WTC11 (cell line): ENCODE data around the gene PNMT. TPM values are rescaled to one million over a fixed set of nuclear protein-coding genes. Genes with fewer than 3 reads are reported as not detected.

Experiments
- ATAC-seq: fragments of 200-7000 bp; cut with Tn5 transposase; 2 replicates; pipeline ENCODE4 v1.10.0; 2021; ENCODE audit warnings: mild to moderate bottlenecking, moderate library complexity
- CTCF ChIA-PET: fragments of 300-600 bp; sonication (Branson Sonifier 250); formaldehyde crosslinking; loops from one replicate; lab custom pipeline; 2021; ENCODE audit warnings: antibody characterized with exemption; lab: Charles Lee
- POLR2A ChIA-PET: fragments of 350-600 bp; sonication (Branson Sonifier 250); formaldehyde crosslinking; loops from one replicate; lab custom pipeline; 2021; ENCODE audit warnings: antibody characterized with exemption; lab: Charles Lee
- DNase-seq: peaks from one replicate; pipeline ENCODE4 v3.0.0; 2021; ENCODE audit warnings: low spot score
- H3K27ac Mint-ChIP-seq: 2 replicates; pipeline ENCODE4 v1.8.0; 2021; ENCODE audit warnings: mixed read lengths
- H3K27me3 Mint-ChIP-seq: 2 replicates; pipeline ENCODE4 v1.8.0; 2021; ENCODE audit warnings: low read depth, mild to moderate bottlenecking, moderate library complexity, mixed read lengths
- H3K36me3 Mint-ChIP-seq: 2 replicates; pipeline ENCODE4 v1.8.0; 2021; ENCODE audit warnings: mixed read lengths
- H3K4me1 Mint-ChIP-seq: 2 replicates; pipeline ENCODE4 v1.8.0; 2022; ENCODE audit warnings: mixed read lengths
- H3K4me3 Mint-ChIP-seq: 2 replicates; pipeline ENCODE4 v1.8.0; 2021; ENCODE audit warnings: mild to moderate bottlenecking, moderate library complexity, mixed read lengths
- H3K9me3 Mint-ChIP-seq: 2 replicates; pipeline ENCODE4 v1.8.0; 2021; ENCODE audit warnings: mixed read lengths
- ARID4B ChIP-seq: sonication (generic); formaldehyde crosslinking; IDR thresholded peaks from 2 replicates; pipeline ENCODE4 v1.8.0; 2023; ENCODE audit warnings: missing genetic modification reagents, mild to moderate bottlenecking, borderline replicate concordance
- ATF3 ChIP-seq: sonication (generic); formaldehyde crosslinking; conservative IDR thresholded peaks from 2 replicates; pipeline ENCODE4 v1.8.1; 2022; ENCODE audit warnings: mild to moderate bottlenecking, missing genetic modification reagents
- ATF6 ChIP-seq: sonication (generic); formaldehyde crosslinking; IDR thresholded peaks from 2 replicates; pipeline ENCODE4 v1.8.1; 2023; ENCODE audit warnings: mild to moderate bottlenecking, missing genetic modification reagents
- CBFB ChIP-seq: sonication (generic); formaldehyde crosslinking; IDR thresholded peaks from 2 replicates; pipeline ENCODE4 v1.8.1; 2022; ENCODE audit warnings: mild to moderate bottlenecking, low read depth, missing genetic modification reagents
- ELF4 ChIP-seq: sonication (generic); formaldehyde crosslinking; IDR thresholded peaks from 2 replicates; pipeline ENCODE4 v1.8.1; 2022; ENCODE audit warnings: low read depth, mild to moderate bottlenecking, moderate library complexity, missing genetic modification reagents
- ERG ChIP-seq: fragments of 250-450 bp; sonication (Bioruptor Pico); IDR thresholded peaks from 2 replicates; pipeline ENCODE4 v1.8.0; 2021; ENCODE audit warnings: mild to moderate bottlenecking
- FOXP1 ChIP-seq: sonication (generic); formaldehyde crosslinking; IDR thresholded peaks from 2 replicates; pipeline ENCODE4 v1.8.0; 2022; ENCODE audit warnings: missing genetic modification reagents, mild to moderate bottlenecking, moderate library complexity, borderline replicate concordance
- HMGXB4 ChIP-seq: sonication (generic); formaldehyde crosslinking; IDR thresholded peaks from 2 replicates; pipeline ENCODE4 v1.8.1; 2023; ENCODE audit warnings: mild to moderate bottlenecking, moderate library complexity, missing genetic modification reagents
- MLX ChIP-seq: sonication (generic); formaldehyde crosslinking; IDR thresholded peaks from 2 replicates; pipeline ENCODE4 v1.8.1; 2023; ENCODE audit warnings: mild to moderate bottlenecking, missing genetic modification reagents, moderate library complexity
- NFE2L1 ChIP-seq: sonication (generic); formaldehyde crosslinking; IDR thresholded peaks from 2 replicates; pipeline ENCODE4 v1.8.1; 2023; ENCODE audit warnings: missing genetic modification reagents
- OVOL2 ChIP-seq: fragments of 250-450 bp; sonication (Bioruptor Pico); IDR thresholded peaks from 2 replicates; pipeline ENCODE4 v1.9.0; 2021; ENCODE audit warnings: mild to moderate bottlenecking, borderline replicate concordance
- RELA ChIP-seq: sonication (generic); formaldehyde crosslinking; IDR thresholded peaks from 2 replicates; pipeline ENCODE4 v1.8.1; 2022; ENCODE audit warnings: missing genetic modification reagents, mild to moderate bottlenecking, borderline replicate concordance
- RORB ChIP-seq: fragments of 250-450 bp; sonication (Bioruptor Pico); IDR thresholded peaks from 2 replicates; pipeline ENCODE4 v1.9.0; 2021; ENCODE audit warnings: mild to moderate bottlenecking
- TEAD4 ChIP-seq: sonication (generic); formaldehyde crosslinking; IDR thresholded peaks from 2 replicates; pipeline ENCODE4 v1.8.0; 2022; ENCODE audit warnings: mild to moderate bottlenecking, missing genetic modification reagents
- USF2 ChIP-seq: sonication (generic); formaldehyde crosslinking; IDR thresholded peaks from 2 replicates; pipeline ENCODE4 v1.8.1; 2023; ENCODE audit warnings: mild to moderate bottlenecking, missing genetic modification reagents, moderate library complexity
- ZBTB21 ChIP-seq: sonication (generic); formaldehyde crosslinking; IDR thresholded peaks from 2 replicates; pipeline ENCODE4 v1.8.1; 2023; ENCODE audit warnings: mild to moderate bottlenecking, missing genetic modification reagents, borderline replicate concordance
- ZBTB43 ChIP-seq: sonication (generic); formaldehyde crosslinking; IDR thresholded peaks from 2 replicates; pipeline ENCODE4 v1.8.1; 2023; ENCODE audit warnings: mild to moderate bottlenecking, missing genetic modification reagents
- ZMAT4 ChIP-seq: fragments of 250-450 bp; sonication (Bioruptor Pico); IDR thresholded peaks from 2 replicates; pipeline ENCODE4 v1.9.0; 2021; ENCODE audit warnings: mild to moderate bottlenecking
- ZNF281 ChIP-seq: sonication (generic); formaldehyde crosslinking; IDR thresholded peaks from 2 replicates; pipeline ENCODE4 v1.8.0; 2023; ENCODE audit warnings: mild to moderate bottlenecking, missing genetic modification reagents
- total RNA-seq: library from RNA; stranded (reverse); gene quantifications from 3 replicates; pipeline ENCODE4 v1.2.3, GENCODE V29; 2021

PNMT gene
- total RNA-seq, 1 experiment from 2014 or later: 3.1 TPM

- DNase-seq: no peak
- CTCF ChIA-PET: interaction anchor here (0.5 to 23.6 kb wide), 20 partner anchors 9 to 423 kb away, joined by 3 to 876 read pairs (median 5); partner anchors contain the start of genes CDK12, PGAP3, PNMT and PSMD3
- Mint-ChIP-seq H3K9me3 (no peaks in the 10 kb centered on the region), H3K36me3 (no peaks in the 10 kb centered on the region), H3K4me1 (peaks cover 80% of the 10 kb centered on the region), H3K27ac (no peak overlapping the region), H3K4me3 (peak overlapping the region; percentile 9; the same call in 1 of the 2 replicates), H3K27me3 (peaks cover 41% of the 10 kb centered on the region)
- POLR2A ChIA-PET: interaction anchor here (0.5 to 1.4 kb wide), 3 partner anchors 16 to 126 kb away, joined by 3 to 4 read pairs (median 3); no protein-coding TSS in a partner anchor
- no peak for ATAC-seq
- TF ChIP-seq ZBTB43 (CRISPR knock-in tag): no peak
- TF ChIP-seq NFE2L1 (CRISPR knock-in tag): no peak
- TF ChIP-seq HMGXB4 (CRISPR knock-in tag): no peak
- no peak for TF ChIP-seq USF2 (CRISPR knock-in tag)
- TF ChIP-seq FOXP1 (CRISPR knock-in tag): no peak
- TF ChIP-seq CBFB (CRISPR knock-in tag): no peak
- no peak for TF ChIP-seq ATF6 (CRISPR knock-in tag)
- no peak for TF ChIP-seq ZNF281 (CRISPR knock-in tag)
- TF ChIP-seq MLX (CRISPR knock-in tag): no peak
- no peak for TF ChIP-seq ATF3 (CRISPR knock-in tag)
- TF ChIP-seq ZBTB21 (CRISPR knock-in tag): no peak
- no peak for TF ChIP-seq ZMAT4 (CRISPR knock-in tag)
- no peak for TF ChIP-seq OVOL2 (CRISPR knock-in tag)
- TF ChIP-seq RORB (CRISPR knock-in tag): no peak
- TF ChIP-seq TEAD4: no peak
- TF ChIP-seq ERG: no peak
- no peak for TF ChIP-seq RELA
- TF ChIP-seq ELF4 (CRISPR knock-in tag): no peak
- TF ChIP-seq ARID4B (CRISPR knock-in tag): no peak
Observed at GRCh38 chr17:39628655-39629493, 39.4 kb upstream of the PNMT start.
